ENCODE measurements around the gene UBE4A. TPM values are rescaled to one million over a fixed set of nuclear protein-coding genes. Genes with fewer than 3 reads are reported as not detected.
A peak's percentile ranks its signal among the peaks of the same experiment; 100 is the strongest.

Gene UBE4A
- total RNA-seq, 1 donor from 2014 or later, result 45.0 TPM

- Histone ChIP-seq H3K27me3 (ENCODE audit: control insufficient read depth, insufficient read depth, low read length) (peaks cover 8% of the 10 kb centered on the region), H3K36me3 (ENCODE audit: control insufficient read depth, insufficient read depth, low read length) (no peaks in the 10 kb centered on the region), H3K4me3 (ENCODE audit: low read depth, low read length) (no peak overlapping the region)
- DNase-seq (ENCODE audit: low read depth), result no peak
- TF ChIP-seq, protein P1, sequence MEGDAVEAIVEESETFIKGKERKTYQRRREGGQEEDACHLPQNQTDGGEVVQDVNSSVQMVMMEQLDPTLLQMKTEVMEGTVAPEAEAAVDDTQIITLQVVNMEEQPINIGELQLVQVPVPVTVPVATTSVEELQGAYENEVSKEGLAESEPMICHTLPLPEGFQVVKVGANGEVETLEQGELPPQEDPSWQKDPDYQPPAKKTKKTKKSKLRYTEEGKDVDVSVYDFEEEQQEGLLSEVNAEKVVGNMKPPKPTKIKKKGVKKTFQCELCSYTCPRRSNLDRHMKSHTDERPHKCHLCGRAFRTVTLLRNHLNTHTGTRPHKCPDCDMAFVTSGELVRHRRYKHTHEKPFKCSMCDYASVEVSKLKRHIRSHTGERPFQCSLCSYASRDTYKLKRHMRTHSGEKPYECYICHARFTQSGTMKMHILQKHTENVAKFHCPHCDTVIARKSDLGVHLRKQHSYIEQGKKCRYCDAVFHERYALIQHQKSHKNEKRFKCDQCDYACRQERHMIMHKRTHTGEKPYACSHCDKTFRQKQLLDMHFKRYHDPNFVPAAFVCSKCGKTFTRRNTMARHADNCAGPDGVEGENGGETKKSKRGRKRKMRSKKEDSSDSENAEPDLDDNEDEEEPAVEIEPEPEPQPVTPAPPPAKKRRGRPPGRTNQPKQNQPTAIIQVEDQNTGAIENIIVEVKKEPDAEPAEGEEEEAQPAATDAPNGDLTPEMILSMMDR (IDR thresholded peaks at IDR 0.05; ENCODE audit: insufficient read depth, low read length, poor library complexity, severe bottlenecking), result no peak
Observed at GRCh38 chr11:118343248-118343647, 16.2 kb upstream of the UBE4A start.

GRCh38 chr11:118343981-118344515 lies 15.4 kb upstream of the UBE4A start, which contains the start of gene CD3G:
Gene CD3G (plus strand): TSS chr11:118344344. CDS start chr11:118344424, 80 bp downstream.
- H3K36me3 ChIP-seq (ENCODE audit: control insufficient read depth, insufficient read depth, low read length), result no peaks in the 10 kb centered on the region
- no peak for DNase-seq (ENCODE audit: low read depth)
- peaks cover 8% of the 10 kb centered on the region for H3K27me3 ChIP-seq (ENCODE audit: control insufficient read depth, insufficient read depth, low read length)
- H3K4me3 ChIP-seq (ENCODE audit: low read depth, low read length), result no peak within 1 kb of the TSS
- TF ChIP-seq, protein P1 (IDR thresholded peaks at IDR 0.05; ENCODE audit: insufficient read depth, low read length, poor library complexity, severe bottlenecking), result no peak

- no peak for DNase-seq (ENCODE audit: low read depth)
- no peaks in the 10 kb centered on the region for H3K36me3 ChIP-seq (ENCODE audit: control insufficient read depth, insufficient read depth, low read length)
- TF ChIP-seq, protein P1 (IDR thresholded peaks at IDR 0.05; ENCODE audit: insufficient read depth, low read length, poor library complexity, severe bottlenecking), result no peak
- H3K4me3 ChIP-seq (ENCODE audit: low read depth, low read length), result no peak overlapping the region
- peaks cover 7% of the 10 kb centered on the region for H3K27me3 ChIP-seq (ENCODE audit: control insufficient read depth, insufficient read depth, low read length)
Observed at GRCh38 chr11:118349475-118349874, 9.9 kb upstream of the UBE4A start.

DNA sequence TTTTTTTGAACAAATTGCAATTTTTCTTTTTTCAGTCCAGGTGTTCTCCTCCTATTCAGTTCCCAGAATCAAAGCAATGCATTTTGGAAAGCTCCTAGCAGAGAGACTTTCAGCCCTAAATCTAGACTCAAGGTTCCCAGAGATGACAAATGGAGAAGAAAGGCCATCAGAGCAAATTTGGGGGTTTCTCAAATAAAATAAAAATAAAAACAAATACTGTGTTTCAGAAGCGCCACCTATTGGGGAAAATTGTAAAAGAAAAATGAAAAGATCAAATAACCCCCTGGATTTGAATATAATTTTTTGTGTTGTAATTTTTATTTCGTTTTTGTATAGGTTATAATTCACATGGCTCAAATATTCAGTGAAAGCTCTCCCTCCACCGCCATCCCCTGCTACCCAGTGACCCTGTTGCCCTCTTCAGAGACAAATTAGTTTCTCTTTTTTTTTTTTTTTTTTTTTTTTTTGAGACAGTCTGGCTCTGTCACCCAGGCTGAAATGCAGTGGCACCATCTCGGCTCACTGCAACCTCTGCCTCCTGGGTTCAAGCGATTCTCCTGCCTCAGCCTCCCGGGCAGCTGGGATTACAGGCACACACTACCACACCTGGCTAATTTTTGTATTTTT lies 6.2 kb upstream of the UBE4A start:
- no peak for DNase-seq (ENCODE audit: low read depth)
- no peak overlapping the region for H3K4me3 ChIP-seq (ENCODE audit: low read depth, low read length)
- TF ChIP-seq, protein P1 (IDR thresholded peaks at IDR 0.05; ENCODE audit: insufficient read depth, low read length, poor library complexity, severe bottlenecking), result peak; percentile 31
- no peaks in the 10 kb centered on the region for H3K36me3 ChIP-seq (ENCODE audit: control insufficient read depth, insufficient read depth, low read length)
- peaks cover 5% of the 10 kb centered on the region for H3K27me3 ChIP-seq (ENCODE audit: control insufficient read depth, insufficient read depth, low read length)

GRCh38 chr11:118358071-118358470 lies 1.3 kb upstream of the UBE4A start:
- TF ChIP-seq, protein P1 (IDR thresholded peaks at IDR 0.05; ENCODE audit: insufficient read depth, low read length, poor library complexity, severe bottlenecking), result no peak
- Histone ChIP-seq H3K27me3 (ENCODE audit: control insufficient read depth, insufficient read depth, low read length) (no peaks in the 10 kb centered on the region), H3K4me3 (ENCODE audit: low read depth, low read length) (no peak overlapping the region), H3K36me3 (ENCODE audit: control insufficient read depth, insufficient read depth, low read length) (no peaks in the 10 kb centered on the region)
- DNase-seq (ENCODE audit: low read depth), result no peak
